ENCODE measurements around the gene CDH8. TPM values are rescaled to one million over a fixed set of nuclear protein-coding genes. Genes with fewer than 3 reads are reported as not detected.

Gene CDH8
- total RNA-seq, 1 experiment from 2014 or later: 2.5 TPM

DNA sequence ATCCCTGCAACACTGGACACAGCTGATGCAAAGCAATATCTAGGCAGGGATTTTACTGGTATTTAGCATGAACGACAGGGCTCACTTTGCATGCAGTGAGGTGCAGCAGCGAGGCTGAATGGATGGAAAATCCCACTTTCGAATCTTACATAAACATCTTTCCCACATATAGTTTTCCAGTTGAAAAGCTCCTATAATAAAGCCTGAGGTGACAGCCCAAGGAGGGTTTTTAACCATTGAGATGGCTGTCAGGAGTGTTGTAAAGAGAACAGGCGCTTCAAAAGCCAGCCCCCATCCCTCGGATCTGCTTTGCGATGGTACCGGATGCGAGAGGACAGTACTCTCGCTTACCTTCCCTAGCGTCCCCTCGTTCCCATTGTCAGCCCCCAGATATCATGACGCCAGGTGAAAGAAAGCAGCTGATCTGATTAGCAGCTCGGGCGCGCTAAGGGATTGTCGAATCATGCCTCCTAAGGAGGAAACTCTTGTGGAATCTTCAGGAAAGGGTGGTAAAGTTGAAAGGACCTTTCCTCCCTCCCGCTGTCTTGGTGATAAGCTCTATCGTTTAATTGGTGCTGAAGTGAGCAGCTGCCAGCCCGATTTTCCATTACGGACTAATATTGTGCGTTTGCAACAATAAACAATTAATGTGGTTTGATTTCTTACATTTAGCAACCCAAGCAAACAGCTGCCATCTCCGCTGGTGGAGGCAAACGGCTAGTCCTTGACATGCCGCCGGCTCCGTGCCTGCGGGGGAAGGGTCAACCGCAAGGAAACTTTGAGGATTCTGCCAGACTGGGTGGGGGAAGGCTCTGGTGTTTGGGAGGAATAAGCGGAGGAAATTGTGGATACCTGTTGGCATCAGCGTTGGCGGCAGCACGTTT lies 1.8 kb downstream of the CDH8 start:
- no peak overlapping the region for H3K9ac ChIP-seq (ENCODE audit: low read length)
- CTCF ChIA-PET: no interaction called here

More for the DNA sequence above, 1.8 kb downstream of the CDH8 start:
- H3K4me2 ChIP-seq (ENCODE audit: low read length): no peak overlapping the region
- H3K79me2 ChIP-seq (ENCODE audit: insufficient read depth, low read length): no peaks in the 10 kb centered on the region
- no peak overlapping the region for H3K4me3 ChIP-seq (replicated peaks in 1 of 2; ENCODE audit: low read depth in 1 of 2, low read length in 2 of 2)
- ChIA-PET POLR2A (no interaction called here), RAD21 (ENCODE audit: low non-redundant PET in 1 of 2, low total read pairs in 2 of 2, uncharacterized antibody in 2 of 2, unreplicated experiment in 2 of 2) (no interaction called here)
- H3K36me3 ChIP-seq (ENCODE audit: control insufficient read depth in 1 of 2, insufficient read depth in 2 of 2, low read length in 2 of 2): no peaks in the 10 kb centered on the region
- no peak overlapping the region for H3K27ac ChIP-seq (ENCODE audit: low read depth, low read length)
- no peak for TF ChIP-seq SP1 (IDR thresholded peaks at IDR 0.05; ENCODE audit: low read depth)
- no peak for TF ChIP-seq POLR2A (IDR thresholded peaks at IDR 0.05; ENCODE audit: borderline replicate concordance, extremely low read depth, insufficient read depth, insufficient read length)
- no peak for TF ChIP-seq EGR1 (IDR thresholded peaks at IDR 0.05; ENCODE audit: low read depth)
- TF ChIP-seq, protein P1, sequence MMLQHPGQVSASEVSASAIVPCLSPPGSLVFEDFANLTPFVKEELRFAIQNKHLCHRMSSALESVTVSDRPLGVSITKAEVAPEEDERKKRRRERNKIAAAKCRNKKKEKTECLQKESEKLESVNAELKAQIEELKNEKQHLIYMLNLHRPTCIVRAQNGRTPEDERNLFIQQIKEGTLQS (IDR thresholded peaks at IDR 0.05): no peak
- TF ChIP-seq EZH2phosphoT487 (IDR thresholded peaks at IDR 0.05; ENCODE audit: borderline replicate concordance): no peak
- no peak for TF ChIP-seq POLR2AphosphoS5 (IDR thresholded peaks at IDR 0.05; ENCODE audit: low read depth, low read length)
- TF ChIP-seq TCF7L2 (IDR thresholded peaks at IDR 0.05; ENCODE audit: borderline replicate concordance, extremely low read depth, insufficient read depth, insufficient read length): no peak
- no peak for TF ChIP-seq YY1 (IDR thresholded peaks at IDR 0.05; ENCODE audit: extremely low read depth, insufficient replicate concordance, low read depth, low read length)
- TF ChIP-seq, protein P2, sequence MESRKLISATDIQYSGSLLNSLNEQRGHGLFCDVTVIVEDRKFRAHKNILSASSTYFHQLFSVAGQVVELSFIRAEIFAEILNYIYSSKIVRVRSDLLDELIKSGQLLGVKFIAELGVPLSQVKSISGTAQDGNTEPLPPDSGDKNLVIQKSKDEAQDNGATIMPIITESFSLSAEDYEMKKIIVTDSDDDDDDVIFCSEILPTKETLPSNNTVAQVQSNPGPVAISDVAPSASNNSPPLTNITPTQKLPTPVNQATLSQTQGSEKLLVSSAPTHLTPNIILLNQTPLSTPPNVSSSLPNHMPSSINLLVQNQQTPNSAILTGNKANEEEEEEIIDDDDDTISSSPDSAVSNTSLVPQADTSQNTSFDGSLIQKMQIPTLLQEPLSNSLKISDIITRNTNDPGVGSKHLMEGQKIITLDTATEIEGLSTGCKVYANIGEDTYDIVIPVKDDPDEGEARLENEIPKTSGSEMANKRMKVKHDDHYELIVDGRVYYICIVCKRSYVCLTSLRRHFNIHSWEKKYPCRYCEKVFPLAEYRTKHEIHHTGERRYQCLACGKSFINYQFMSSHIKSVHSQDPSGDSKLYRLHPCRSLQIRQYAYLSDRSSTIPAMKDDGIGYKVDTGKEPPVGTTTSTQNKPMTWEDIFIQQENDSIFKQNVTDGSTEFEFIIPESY (IDR thresholded peaks at IDR 0.05; ENCODE audit: extremely low read depth, insufficient replicate concordance, low read length): no peak
- no peak for TF ChIP-seq SIN3A (IDR thresholded peaks at IDR 0.05; ENCODE audit: low read depth)
- no peak for TF ChIP-seq ZNF274 (IDR thresholded peaks at IDR 0.05; ENCODE audit: low read depth, low read length)
- TF ChIP-seq ELF1 (IDR thresholded peaks at IDR 0.05; ENCODE audit: borderline replicate concordance, low read depth): no peak
- TF ChIP-seq SRF (IDR thresholded peaks at IDR 0.05; ENCODE audit: low read depth): no peak
- no peak for ATAC-seq
- no TSS peak for BruUV-seq (replicated peaks)
- no peaks in the 10 kb centered on the region for H3K4me1 ChIP-seq (ENCODE audit: control insufficient read depth in 1 of 2, insufficient read depth in 2 of 2, low read length in 2 of 2)
- no peaks in the 10 kb centered on the region for H3K27me3 ChIP-seq (ENCODE audit: insufficient read depth, low read length)
- intact Hi-C loops (cut with micrococcal nuclease): no loop called here
- H3K9me3 ChIP-seq (ENCODE audit: control insufficient read depth in 1 of 2, insufficient read depth in 1 of 2, low read depth in 1 of 2, low read length in 2 of 2): peaks cover 5 to 31% of the 10 kb centered on the region in 2 experiments; a peak in 2 of 4 replicates
- no peak for DNase-seq (ENCODE audit: low read depth, low spot score)
- H2AFZ ChIP-seq (ENCODE audit: low read depth, low read length, poor library complexity, severe bottlenecking): no peak overlapping the region
- H4K20me1 ChIP-seq (ENCODE audit: insufficient read depth): no peaks in the 10 kb centered on the region
- no peaks in the 10 kb centered on the region for H3K9me2 ChIP-seq (ENCODE audit: insufficient read depth)
